ENCODE data around the gene ZNF431.
"Not testable (repeated sequence)": the region's sequence is repeated elsewhere in the genome, so short reads cannot be mapped to it uniquely, and the experiment has no call there.

The ZNF431 gene

DNA sequence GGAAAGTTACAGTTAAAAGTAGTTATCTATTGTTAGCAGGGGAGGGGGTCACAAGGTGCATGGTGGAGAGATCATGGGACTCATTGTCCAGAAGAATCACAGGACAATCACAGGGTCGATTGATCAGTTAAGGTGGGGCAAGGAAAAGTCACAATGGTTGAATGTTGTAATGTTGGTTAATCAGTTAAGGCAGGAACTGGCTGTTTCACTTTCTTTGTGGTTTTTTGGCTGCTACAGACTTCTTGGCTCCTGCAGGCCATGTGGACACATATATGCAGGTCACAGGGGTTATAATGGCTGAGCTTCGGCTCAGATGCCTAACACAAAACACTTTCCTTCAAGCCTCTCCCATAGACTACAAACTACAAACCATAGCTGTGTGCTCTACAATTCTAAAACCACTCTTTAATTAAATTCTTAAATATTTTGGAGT is 6.9 kb upstream of the ZNF431 start:
- TF ChIP-seq, protein P1, sequence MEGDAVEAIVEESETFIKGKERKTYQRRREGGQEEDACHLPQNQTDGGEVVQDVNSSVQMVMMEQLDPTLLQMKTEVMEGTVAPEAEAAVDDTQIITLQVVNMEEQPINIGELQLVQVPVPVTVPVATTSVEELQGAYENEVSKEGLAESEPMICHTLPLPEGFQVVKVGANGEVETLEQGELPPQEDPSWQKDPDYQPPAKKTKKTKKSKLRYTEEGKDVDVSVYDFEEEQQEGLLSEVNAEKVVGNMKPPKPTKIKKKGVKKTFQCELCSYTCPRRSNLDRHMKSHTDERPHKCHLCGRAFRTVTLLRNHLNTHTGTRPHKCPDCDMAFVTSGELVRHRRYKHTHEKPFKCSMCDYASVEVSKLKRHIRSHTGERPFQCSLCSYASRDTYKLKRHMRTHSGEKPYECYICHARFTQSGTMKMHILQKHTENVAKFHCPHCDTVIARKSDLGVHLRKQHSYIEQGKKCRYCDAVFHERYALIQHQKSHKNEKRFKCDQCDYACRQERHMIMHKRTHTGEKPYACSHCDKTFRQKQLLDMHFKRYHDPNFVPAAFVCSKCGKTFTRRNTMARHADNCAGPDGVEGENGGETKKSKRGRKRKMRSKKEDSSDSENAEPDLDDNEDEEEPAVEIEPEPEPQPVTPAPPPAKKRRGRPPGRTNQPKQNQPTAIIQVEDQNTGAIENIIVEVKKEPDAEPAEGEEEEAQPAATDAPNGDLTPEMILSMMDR (IDR thresholded peaks at IDR 0.05; ENCODE audit: insufficient read depth, low read length, poor library complexity, severe bottlenecking) = no peak
- no peaks in the 10 kb centered on the region for H3K36me3 ChIP-seq (ENCODE audit: control insufficient read depth, insufficient read depth, low read length)
- no peak for DNase-seq (ENCODE audit: extremely low read depth, insufficient read length)
- no peak overlapping the region for H3K4me3 ChIP-seq (replicated peaks; ENCODE audit: low read depth, low read length)
- no peaks in the 10 kb centered on the region for H3K27me3 ChIP-seq (replicated peaks; ENCODE audit: control insufficient read depth, insufficient read depth, low read length)

DNA sequence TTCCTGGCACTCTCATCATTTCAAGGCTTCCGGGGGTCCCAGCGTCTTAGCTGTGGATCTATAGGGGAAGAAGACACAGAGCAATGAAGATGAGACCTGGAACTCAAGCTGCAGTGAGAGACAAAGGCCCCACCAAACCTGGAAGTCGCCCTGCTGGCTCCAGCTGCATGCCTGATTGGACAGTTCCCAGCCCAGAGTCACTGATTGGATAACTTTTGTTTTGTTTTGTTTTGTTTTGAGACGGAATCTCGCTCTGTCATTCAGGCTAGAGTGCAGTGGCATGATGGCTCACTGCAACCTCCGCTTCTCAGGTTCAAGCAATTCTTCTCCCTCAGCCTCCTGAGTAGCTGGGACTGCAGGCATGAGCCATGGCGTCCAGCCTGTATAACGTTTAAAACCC is 6.4 kb upstream of the ZNF431 start:
- H3K4me3 ChIP-seq (replicated peaks; ENCODE audit: low read depth, low read length) = no peak overlapping the region
- no peaks in the 10 kb centered on the region for H3K36me3 ChIP-seq (ENCODE audit: control insufficient read depth, insufficient read depth, low read length)
- no peaks in the 10 kb centered on the region for H3K27me3 ChIP-seq (replicated peaks; ENCODE audit: control insufficient read depth, insufficient read depth, low read length)
- TF ChIP-seq, protein P1 (IDR thresholded peaks at IDR 0.05; ENCODE audit: insufficient read depth, low read length, poor library complexity, severe bottlenecking) = no peak
- no peak for DNase-seq (ENCODE audit: extremely low read depth, insufficient read length)

DNA sequence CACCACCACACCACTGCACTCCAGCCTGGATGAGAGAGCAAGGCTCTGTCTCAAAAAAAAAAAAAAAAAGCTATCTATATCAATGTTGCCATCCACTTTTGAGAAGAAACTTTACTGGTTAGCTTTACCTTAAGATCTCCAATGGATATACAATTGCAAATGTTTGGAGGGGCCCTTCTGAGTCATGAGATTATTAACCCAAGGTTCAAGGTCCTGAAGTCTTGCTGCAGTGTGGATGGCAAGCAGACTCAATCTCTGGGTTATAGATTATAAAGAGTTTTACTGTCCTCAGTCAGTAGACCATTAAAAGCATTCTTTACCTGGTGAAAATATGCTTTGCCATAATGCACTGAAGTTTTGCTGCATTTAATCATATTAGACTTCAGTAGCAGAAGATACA is 3.7 kb upstream of the ZNF431 start:
- Histone ChIP-seq H3K27me3 (replicated peaks; ENCODE audit: control insufficient read depth, insufficient read depth, low read length) (no peaks in the 10 kb centered on the region), H3K36me3 (ENCODE audit: control insufficient read depth, insufficient read depth, low read length) (no peaks in the 10 kb centered on the region), H3K4me3 (replicated peaks; ENCODE audit: low read depth, low read length) (no peak overlapping the region)
- DNase-seq (ENCODE audit: extremely low read depth, insufficient read length) = no peak
- TF ChIP-seq, protein P1 (IDR thresholded peaks at IDR 0.05; ENCODE audit: insufficient read depth, low read length, poor library complexity, severe bottlenecking) = no peak

DNA sequence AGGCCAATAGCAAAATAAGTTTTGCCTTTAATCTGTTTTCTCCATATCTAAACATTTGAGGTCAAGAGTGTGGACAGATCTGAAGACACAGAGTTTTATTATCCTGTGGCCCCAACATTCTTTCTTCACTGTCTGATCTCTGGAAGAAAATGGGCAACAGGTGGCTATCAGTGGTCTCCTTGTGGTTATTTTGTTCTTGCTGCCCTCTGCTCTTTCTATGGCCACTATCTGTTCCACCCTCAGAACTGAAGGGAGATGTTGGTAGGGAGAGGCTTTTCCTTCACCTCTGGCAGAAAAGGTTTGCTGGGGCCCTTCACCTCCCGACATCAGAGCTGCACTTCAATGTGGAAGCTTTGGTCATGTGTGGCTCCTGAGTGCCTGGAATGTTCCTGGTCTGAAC is 834 bp upstream of the ZNF431 start:
- H3K4me3 ChIP-seq (replicated peaks; ENCODE audit: low read depth, low read length); H3K27me3 ChIP-seq (replicated peaks; ENCODE audit: control insufficient read depth, insufficient read depth, low read length); H3K36me3 ChIP-seq (ENCODE audit: control insufficient read depth, insufficient read depth, low read length); DNase-seq (ENCODE audit: extremely low read depth, insufficient read length): not testable (repeated sequence)

DNA sequence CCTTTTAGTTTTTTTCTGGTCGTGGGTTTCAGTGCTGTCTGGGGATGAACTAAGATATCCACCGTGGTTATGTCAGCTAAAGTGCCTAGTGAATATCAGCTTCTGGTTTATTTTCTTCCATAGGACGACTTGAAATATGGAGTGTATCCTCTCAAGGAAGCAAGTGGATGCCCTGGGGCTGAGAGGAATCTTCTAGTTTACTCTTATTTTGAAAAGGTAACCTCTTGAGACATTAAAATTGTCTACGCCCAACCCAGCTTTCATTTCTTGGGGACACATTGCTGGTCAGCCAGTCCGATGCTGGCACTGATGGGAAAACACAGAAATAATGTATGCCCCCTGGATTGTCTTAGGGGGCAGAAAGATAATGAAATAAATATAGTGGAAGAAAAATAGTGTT is 1.6 kb downstream of the ZNF431 start:
- H3K4me3 ChIP-seq (replicated peaks; ENCODE audit: low read depth, low read length) = no peak overlapping the region

DNA sequence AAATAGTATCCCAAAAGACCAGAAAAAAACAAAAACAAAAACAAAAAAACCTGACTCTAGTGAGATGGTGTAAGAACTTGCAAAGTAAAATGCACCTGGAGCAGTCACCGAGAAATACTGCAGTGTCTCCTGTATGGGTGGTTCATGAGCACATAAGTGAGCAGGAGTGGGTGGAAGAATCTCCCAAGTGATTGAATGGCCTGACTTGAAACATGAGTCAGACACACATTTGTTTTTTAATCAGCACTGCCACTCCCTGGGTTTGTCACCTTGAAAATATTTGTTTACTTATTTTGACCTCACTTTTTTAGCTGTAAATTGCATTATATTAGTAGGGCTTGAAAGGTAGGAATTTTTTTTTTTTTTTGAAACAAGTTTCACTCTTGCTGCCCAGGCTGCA is 2.0 kb downstream of the ZNF431 start:
- TF ChIP-seq, protein P1 (IDR thresholded peaks at IDR 0.05; ENCODE audit: insufficient read depth, low read length, poor library complexity, severe bottlenecking) = no peak
- DNase-seq (ENCODE audit: extremely low read depth, insufficient read length) = no peak
- no peaks in the 10 kb centered on the region for H3K27me3 ChIP-seq (replicated peaks; ENCODE audit: control insufficient read depth, insufficient read depth, low read length)
- peaks cover 2% of the 10 kb centered on the region; the same call in 1 of the 2 replicates for H3K36me3 ChIP-seq (ENCODE audit: control insufficient read depth, insufficient read depth, low read length)
- no peak overlapping the region for H3K4me3 ChIP-seq (replicated peaks; ENCODE audit: low read depth, low read length)

More for the DNA sequence above, 1.6 kb downstream of the ZNF431 start:
- H3K27me3 ChIP-seq (replicated peaks; ENCODE audit: control insufficient read depth, insufficient read depth, low read length) = no peaks in the 10 kb centered on the region
- H3K36me3 ChIP-seq (ENCODE audit: control insufficient read depth, insufficient read depth, low read length) = peaks cover 2% of the 10 kb centered on the region; the same call in 1 of the 2 replicates
- DNase-seq (ENCODE audit: extremely low read depth, insufficient read length) = no peak
- TF ChIP-seq, protein P1 (IDR thresholded peaks at IDR 0.05; ENCODE audit: insufficient read depth, low read length, poor library complexity, severe bottlenecking) = no peak

Measured in GM06990 (cell line).